HG03175 (cell line): ENCODE data around the gene SIX5.

Experiments used
- ATAC-seq: cut with Tn5 transposase; IDR thresholded peaks from one replicate; pipeline ENCODE4 v1.9.1; 2021; ENCODE audit warnings: mild to moderate bottlenecking, moderate library complexity; ENCODE audit not compliant: unreplicated experiment

Gene SIX5

DNA sequence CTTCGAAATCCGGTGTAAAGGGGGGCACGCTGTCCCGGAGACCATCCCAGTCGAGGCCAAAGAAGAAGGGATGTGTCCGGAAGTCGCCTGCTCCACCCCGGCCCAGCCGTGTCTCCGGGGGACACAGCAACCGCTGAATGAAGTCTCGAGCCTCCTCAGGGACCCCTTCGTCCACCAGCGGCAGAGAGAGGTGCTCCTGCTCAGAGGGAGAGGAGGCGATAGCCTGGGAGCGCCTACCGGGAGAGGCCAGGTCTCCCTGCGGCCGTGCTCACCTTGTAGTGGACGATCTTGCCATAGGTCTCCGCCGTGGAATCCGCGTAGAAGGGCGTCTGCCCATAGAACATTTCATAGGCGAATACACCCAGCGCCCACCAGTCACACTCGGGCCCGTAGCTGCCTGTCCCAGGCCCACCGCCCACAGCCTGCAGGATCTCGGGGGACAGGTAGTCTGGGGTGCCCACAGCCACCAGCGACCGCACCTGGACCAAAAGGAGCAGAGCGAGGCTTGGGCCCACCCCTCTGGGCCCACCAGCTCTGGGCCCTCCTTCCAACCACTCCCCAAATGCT lies 8.4 kb upstream of the SIX5 start:
- ATAC-seq, result no peak

DNA sequence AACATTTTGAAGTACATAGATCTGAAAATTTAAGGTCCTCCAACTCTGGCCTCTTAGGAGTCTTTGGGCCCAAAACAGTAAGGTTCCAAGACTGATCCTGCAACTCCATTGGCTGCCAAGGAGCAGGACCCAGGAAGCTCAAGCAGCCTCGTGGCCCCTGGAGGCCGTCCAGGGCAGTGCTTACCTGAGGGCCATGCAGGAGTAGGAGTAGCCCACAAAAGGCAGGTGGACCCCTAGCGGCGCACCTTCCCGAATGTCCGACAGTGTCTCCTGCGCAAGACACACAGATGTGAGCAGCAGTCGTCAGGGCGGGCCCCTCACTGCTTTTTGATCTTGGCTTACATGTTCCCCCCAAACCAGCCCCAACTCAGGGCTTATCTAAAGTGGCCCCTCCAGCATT lies 5.7 kb upstream of the SIX5 start:
- no peak for ATAC-seq

DNA sequence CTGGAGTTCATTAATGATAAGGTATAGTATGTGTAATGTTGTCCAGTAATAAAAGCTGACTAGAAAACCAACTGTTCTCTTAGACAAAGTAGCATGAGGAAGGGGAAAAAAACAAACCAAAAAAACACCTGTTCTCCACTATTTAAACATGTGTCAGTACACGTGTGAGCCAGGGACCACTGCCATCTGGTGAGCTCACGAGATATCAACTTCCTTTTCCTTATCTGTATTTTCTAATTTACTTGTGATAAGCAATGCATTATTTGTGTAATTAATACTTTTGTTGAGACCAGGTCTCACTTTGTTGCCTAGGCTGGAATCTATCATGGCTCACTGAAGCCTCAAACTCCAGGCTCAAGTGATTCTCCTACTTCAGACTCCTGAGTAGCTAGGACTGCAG lies 4.3 kb upstream of the SIX5 start:
- no peak for ATAC-seq

DNA sequence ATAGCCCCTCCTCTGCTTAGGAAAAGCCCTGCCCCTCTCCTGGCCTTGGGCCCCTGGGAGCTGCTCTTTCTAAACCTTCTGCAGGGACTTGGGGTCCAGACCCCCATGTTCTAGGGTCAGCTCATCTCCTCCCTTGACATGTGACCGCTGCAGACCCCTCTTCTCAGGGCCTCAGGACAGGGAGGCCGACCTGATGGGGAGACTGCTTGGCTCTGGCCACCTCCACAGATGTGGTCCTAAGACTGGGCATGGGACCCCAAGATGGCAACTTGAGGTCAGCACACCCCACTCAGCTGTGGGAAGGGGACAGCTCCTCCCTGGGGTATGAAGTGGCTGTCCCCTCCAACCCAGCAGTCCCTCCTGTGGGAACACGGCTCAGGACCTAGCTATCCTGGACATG lies 3.9 kb upstream of the SIX5 start:
- no peak for ATAC-seq

DNA sequence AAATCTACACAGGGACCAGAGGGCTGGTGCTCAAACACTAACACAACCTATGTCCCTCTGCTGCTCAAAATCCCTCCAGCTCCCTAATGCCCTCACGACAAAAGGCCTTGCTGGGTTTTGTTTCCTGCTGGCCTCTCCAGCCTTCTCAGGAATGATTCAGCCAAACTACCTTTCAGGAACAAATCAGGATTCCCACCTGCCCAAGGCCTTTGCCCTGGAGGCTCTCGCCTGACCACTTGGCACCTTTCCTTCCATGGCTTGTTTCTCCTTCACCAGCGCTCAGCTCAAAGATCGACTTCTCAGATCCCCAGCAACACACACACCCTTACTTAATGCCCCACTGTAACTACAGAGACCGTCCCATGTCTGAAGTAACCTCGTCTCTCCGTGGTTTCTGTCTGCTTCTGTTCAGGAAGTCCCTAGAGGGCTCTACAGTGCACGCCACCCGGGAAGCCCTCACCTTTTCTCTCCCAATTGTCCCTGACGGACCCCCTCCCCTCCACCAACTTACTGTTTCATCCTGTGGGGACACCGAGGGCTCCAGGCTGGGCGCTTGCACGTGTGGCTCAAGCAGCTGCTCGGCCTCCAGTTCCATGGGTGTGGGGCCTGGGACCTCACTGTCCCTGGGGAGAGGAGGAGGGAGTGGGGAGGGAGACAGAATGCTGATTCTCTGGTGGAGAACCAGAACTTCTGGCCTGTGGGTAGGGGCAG lies 3.2 kb upstream of the SIX5 start:
- ATAC-seq, result no peak

DNA sequence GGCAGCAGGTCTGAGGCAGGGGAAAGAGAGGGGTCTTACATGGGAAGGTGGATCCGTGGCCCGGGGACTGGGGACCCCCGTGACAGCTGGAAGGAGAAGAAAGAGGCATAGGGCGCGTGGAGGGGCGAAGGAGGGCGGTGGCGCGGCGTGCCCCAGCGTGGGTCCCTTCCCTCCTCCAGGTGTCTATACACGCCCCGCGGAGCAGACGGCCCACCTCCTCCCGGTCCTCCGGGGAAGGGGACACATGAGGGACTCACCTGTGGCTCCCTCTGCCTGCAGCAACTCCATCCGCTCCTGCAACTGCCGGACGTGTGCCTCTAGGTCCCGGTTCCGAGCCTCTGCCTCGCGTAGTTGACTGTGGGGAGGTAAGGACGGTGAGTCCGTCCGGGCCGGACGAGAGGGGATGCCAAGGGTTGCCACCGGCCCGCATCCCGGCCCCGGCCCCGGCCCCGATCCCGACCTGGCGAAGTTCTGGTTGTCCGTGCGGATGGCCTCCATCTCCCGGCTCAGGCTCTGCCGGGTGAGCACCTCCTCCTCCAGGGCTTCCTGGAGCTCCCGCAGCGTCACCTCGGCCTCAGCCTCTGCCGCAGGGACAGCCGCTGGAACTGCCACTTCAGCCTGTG lies 2.4 kb upstream of the SIX5 start:
- ATAC-seq, result no peak

DNA sequence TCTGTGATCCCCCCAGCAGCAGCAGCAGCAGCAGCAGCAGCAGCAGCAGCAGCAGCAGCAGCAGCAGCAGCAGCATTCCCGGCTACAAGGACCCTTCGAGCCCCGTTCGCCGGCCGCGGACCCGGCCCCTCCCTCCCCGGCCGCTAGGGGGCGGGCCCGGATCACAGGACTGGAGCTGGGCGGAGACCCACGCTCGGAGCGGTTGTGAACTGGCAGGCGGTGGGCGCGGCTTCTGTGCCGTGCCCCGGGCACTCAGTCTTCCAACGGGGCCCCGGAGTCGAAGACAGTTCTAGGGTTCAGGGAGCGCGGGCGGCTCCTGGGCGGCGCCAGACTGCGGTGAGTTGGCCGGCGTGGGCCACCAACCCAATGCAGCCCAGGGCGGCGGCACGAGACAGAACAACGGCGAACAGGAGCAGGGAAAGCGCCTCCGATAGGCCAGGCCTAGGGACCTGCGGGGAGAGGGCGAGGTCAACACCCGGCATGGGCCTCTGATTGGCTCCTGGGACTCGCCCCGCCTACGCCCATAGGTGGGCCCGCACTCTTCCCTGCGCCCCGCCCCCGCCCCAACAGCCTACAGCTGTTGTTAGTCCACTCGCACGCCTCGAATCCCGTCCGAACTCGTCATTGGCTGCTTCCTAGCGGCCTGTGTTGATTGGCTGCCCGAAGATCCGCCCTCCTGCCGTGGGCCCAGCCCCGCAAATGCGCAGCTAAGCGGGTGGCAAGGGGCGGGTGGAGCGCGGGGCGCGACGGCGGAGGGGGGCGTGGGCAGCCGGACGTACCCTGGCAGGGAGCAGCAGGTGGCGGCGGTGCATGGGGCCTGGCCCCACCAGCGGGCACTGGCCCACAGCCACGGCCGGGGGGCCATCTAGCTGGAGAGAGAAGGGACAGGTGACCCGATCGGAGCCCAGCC lies 1.4 kb upstream of the SIX5 start:
- ATAC-seq, result peak; percentile 61

DNA sequence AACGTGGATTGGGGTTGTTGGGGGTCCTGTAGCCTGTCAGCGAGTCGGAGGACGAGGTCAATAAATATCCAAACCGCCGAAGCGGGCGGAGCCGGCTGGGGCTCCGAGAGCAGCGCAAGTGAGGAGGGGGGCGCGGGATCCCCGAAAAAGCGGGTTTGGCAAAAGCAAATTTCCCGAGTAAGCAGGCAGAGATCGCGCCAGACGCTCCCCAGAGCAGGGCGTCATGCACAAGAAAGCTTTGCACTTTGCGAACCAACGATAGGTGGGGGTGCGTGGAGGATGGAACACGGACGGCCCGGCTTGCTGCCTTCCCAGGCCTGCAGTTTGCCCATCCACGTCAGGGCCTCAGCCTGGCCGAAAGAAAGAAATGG lies 754 bp upstream of the SIX5 start:
- ATAC-seq, result no peak

DNA sequence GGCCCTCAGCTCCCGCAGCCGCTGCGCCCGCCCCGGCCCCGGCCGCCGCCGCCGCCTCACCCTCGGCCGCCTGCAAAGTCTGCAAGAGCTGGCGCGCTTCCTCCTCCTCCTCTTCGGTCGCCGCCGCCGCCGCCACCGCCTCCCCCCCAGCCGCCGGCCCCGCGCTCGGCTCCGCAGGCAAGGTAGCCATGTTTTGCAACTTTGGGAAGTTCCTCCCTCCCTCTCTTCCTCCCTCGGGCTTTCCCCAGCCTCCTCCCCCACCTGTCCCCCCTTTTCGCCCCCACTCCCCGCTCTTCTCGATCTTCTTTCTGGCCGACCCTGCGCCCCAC lies 433 bp downstream of the SIX5 start:
- no peak for ATAC-seq

DNA sequence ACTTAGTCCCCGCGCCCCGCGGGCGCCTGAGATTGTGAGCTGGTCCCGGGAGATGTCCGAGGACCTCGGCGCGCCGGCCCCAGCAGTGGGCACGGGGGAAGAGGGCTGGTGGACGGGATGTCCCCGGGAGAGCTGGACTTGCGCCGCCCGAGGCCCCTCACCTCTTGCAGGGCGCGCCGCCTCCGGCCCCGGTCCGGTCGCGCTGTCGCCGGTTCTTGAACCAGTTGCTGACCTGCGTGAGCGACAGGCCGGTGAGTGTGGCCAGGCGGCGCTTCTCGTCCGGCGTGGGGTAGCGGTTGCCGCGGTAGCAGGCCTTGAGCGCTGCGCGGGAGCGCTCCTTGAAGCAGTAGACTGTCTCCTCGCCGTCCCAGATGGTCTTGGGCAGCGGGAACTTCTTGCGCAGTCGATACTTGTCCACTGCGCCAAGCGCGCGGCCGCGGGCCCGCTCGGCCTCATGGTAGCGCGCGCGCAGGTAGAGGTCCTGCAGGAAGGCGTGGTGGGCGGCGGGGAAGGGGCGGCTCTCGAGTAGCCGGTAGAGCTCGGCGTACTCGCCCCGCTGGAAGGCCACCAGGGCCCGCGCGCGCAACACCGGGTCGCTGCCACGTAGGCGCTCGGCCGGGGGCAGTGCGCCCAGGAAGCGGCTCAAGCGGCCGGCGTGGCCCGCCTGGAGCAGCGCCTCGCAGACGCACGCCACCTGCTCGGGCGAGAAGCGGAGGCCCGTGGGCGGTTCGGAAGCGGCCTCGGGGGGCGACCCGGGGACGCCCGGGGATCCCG lies 984 bp downstream of the SIX5 start:
- ATAC-seq, result no peak

DNA sequence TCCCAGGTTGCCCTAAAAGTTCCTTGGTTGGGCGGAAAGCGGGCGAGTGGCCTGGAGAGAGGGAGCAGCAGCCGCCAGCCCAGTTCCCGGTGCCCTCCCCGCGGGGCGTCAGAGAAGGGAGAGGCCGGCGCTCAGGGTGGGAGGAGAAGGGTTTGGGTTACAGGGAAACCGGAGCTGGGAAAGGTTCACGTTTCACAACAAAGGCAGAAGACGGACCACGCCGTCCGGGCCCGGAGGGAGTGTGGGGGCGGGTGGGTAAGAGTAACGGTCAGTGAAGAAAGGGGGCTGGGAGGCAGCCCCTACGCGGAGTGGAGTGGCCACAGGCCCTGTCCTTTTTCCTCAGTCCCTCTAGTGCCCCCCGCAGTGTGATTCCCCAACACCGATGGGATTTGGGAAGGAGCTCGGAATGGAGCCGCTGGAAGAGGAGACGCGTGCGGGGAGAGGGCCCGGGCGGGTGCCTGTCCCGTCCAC lies 1.6 kb downstream of the SIX5 start:
- ATAC-seq, result no peak

DNA sequence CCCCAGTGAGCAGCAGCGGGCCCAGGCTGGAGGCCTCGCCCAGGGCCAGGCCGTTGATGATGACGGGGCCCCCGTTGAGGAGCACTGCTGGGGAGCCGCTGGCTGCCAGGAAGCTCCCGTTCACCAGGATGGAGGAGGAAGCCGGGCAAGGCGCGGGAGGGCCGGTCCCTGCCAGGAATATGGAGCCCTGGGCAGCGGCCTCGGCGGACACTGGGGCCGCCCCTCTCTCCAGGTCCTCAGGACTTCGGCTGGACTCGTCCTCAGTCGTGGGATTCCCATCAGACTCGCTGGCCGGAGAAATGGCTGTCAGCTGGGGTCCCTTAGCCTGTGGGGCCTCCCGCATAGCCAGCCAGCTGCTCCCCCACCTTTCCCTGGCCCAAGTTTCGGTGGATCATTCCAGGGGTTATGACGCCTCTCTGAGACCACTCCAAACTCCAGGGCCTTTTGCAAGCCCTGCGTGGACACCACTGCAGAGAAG lies 2.1 kb downstream of the SIX5 start:
- ATAC-seq, result no peak

DNA sequence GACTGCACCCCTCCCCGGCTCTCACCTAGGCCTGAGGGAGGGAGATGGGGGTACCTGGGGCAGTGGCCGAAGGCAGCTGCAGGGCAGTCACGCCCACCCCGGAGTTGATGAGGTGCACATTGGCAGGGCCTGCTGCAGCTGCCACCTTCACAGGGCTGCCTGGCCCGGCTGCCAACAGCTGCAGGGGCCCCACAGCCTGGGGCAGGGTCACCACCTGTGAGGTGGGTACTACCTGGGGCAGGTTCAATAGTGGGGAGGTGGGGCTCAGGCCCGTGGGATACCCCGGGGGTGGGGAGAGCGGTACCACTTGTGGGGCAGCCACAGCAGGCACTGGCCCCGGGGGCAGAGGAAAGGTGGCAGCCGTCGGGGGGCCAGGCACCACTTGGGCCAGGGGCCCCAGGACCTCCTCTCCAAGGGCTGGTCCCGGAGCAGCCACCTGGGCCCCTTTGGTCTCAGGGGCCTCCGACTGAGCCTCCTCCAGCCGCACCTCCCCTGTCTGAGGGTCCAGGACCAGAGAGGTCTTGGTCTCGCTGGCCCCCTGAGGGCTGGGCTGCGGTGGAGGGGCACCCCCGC lies 2.7 kb downstream of the SIX5 start:
- ATAC-seq, result no peak

DNA sequence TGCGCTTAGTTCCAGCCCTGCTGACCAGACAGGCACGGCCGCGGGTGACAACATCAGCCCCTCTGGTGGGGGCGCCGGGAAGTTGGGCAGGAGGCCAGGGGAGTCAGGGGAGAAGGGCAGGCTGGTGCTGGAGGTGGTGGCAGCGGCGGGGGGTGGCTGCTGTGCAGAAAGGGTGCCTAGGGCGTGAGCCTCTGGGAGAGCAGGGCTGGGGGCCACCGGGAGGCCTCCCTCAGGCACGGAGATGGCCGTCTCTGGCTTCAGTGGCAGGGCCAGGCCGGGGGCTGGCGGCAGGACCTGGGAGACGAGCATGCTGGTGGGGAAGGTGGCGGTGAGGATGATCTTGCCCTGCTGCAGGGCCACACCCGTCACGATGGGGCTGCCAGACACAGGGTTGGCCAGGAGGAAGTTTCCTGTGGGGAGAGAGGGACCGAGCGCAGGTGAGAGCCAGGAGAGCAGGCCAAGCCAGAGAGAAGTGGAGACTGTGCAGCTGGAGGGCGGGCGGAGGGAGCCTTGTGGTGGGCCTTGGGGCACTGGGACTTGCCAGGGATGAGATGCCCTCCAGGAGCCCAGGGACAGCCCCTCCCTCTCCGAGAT lies 3.3 kb downstream of the SIX5 start:
- no peak for ATAC-seq

DNA sequence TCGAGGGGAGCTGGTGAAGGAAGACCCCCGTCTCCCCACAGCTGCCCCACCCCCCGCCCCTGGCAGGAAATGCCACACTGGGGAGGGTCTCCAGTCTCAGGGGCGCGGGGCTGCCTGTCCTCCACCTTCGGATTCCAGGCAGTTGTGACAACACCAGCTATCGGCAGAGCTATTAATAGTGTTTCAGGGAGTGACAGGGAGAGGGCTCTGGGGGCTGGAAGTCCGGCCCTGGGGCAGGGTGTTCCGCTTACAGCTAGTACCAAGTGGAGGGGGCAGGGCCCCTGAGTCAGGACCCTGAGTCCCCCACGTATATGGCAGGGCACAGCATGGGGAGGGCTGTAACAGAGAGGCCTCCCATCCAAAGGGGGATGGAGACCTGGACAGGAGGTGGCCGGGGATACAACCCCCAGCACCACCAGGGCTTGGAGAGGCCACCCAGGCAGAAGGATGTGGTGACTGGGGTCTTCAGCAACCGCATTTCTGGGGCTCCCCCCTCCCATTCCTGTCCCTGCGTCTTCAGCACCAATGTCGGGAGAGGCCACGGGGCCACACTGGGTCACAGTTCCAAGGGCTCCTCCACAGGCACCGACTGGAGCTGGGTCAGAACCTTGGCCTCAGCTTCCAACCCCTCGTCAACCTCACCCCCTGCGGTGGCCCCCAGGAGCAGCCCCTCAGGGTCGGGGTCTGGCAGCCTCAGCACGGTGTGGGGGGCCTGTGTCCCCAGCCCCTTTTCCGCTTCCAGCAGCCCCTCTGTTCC lies 3.9 kb downstream of the SIX5 start:
- no peak for ATAC-seq

DNA sequence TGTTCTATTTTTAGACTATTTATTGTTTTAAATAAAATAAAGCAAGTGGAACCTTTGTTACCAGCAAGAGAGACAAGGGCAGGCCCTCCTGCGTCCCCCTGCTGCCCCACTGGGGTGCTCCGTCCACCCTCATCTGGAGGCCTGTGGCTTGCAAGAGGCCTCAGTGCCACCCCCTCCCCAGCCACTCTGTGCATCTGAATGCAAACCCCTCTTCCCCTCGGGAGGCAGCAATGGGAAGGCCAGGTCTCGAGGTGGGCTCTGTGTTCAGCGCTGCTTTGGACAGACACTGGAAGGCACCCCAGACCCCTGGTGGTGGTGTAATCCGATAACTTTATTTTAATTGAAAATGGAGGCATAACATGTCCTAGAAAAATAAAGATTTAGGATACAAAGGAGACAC lies 4.6 kb downstream of the SIX5 start:
- ATAC-seq, result no peak

DNA sequence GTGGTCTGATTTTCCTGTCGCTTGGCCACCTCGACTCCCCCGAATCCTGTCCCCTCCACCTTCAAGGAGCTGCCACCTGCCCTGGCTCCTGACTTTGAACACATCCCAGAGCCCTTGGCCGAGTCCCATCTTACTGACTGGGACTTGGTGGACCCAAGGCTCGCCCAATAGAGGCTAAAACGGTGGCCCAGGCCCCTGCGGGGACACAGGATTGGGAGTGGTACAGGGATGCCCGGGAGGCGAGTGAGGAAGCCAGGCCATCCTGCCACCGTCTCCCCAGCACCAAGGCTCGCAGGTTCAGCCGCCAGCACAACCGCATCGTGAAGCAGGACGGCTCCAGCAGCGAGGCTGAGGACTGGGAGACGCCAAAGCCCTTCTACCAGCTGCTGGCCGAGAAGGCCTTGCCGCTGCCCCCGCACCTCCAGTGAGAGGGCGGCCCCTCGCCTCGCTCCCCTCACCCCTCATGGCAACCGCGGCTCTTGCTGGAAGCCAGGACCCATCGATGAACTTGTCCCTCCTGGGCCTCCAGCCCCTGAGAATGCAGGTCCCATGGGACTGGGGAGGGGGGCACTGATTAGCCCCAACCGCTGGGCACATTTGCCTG lies 5.3 kb downstream of the SIX5 start:
- no peak for ATAC-seq

DNA sequence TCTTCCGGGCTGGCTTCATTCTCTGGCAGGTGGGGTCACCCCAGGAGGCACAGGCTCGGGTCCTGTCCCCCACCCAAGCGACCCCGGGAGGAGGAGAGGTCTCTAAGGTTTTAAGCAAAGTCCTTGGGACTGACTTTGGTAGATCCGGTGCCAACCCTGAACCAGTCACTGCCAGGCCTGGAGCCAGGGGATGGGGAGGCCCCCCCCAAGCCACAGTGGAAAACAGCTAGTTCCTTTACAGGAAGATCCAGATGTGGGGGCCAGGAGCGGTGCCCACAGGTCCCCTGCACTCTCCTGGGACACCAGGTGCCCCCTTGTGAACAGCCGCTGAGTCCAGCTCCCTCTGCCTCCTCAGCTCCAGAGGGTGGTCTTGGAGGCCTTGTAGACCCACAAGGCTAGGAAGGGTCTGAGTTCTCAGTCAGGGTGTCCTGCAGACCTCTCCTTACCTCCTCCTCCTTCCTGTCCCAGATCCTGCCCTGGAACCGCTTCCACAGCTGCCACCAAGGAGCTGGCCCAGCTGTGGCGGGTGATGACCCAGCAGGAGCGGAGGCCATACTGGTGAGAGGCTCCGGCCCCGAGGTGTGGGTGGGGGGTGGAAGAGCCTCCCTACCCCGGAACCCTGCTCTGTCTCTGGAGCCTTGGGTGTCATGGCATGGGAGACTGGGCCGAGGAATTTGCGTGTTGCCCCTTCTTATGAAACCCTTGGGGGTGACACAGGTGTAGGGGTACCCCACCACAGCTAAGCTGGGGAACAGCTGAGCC lies 6.0 kb downstream of the SIX5 start:
- ATAC-seq, result no peak
